K562 (cell line): ENCODE measurements around the gene NMNAT2.

ENCODE experiments used
- EP300 ChIP-seq: IDR thresholded peaks from 2 replicates; pipeline ENCODE4 v1.6.1; 2012; ENCODE audit warnings: low read length, improper control_type of control experiment
- ETV6 ChIP-seq, 3 experiments: fragments of 150-350 bp in 1 of 3; sonication (generic) in 1 of 3; formaldehyde crosslinking in 1 of 3; IDR thresholded peaks; 2 replicates each; pipeline versions ENCODE4 v1.6.1 to v1.8.0; 2014 to 2022; ENCODE audit warnings: borderline replicate concordance in 2 of 3, low read depth in 2 of 3, antibody characterized with exemption in 1 of 3, low read length in 1 of 3, mild to moderate bottlenecking in 1 of 3, missing genetic modification reagents in 1 of 3
- MXI1 ChIP-seq: IDR thresholded peaks from 2 replicates; pipeline ENCODE4 v1.6.1; 2011; ENCODE audit warnings: low read depth, mild to moderate bottlenecking, improper control_type of control experiment, low read length
- NBN ChIP-seq: fragments of 450-650 bp; IDR thresholded peaks from 2 replicates; pipeline ENCODE4 v1.6.1; 2016; ENCODE audit warnings: low read depth, mild to moderate bottlenecking
- NFYB ChIP-seq: IDR thresholded peaks from 2 replicates; pipeline ENCODE4 v1.6.1; 2011; ENCODE audit warnings: mild to moderate bottlenecking, moderate library complexity; ENCODE audit not compliant: insufficient read length; ENCODE audit errors: extremely low read depth
- NR2C1 ChIP-seq, 2 experiments: fragments of 450-650 bp; IDR thresholded peaks; 2 replicates each; pipeline ENCODE4 v1.6.1; 2017; ENCODE audit warnings: mild to moderate bottlenecking in 2 of 2, antibody characterized with exemption in 1 of 2, inconsistent platforms in 1 of 2, missing compliant biosample characterization in 1 of 2, missing genetic modification characterization in 1 of 2
- SAP30 ChIP-seq: fragments of 200-600 bp; sonication (generic); IDR thresholded peaks from 2 replicates; pipeline ENCODE4 v1.6.1; 2012; ENCODE audit warnings: borderline replicate concordance, low read depth, mild to moderate bottlenecking, moderate library complexity, low read length, control low read depth, inconsistent platforms; ENCODE audit not compliant: insufficient read depth, poor library complexity, severe bottlenecking
- SNRNP70 ChIP-seq: fragments of 200-400 bp; formaldehyde crosslinking; optimal IDR thresholded peaks from 2 replicates; pipeline ENCODE3; 2017; ENCODE audit warnings: low read depth, low read length
- YY1 ChIP-seq, 3 experiments: IDR thresholded peaks; 2 replicates each; pipeline ENCODE4 v1.6.1; 2011; ENCODE audit warnings: low read length in 2 of 3, mild to moderate bottlenecking in 2 of 3, moderate library complexity in 2 of 3, borderline replicate concordance in 1 of 3, control low read depth in 1 of 3, low read depth in 1 of 3; ENCODE audit not compliant: insufficient read depth in 3 of 3, insufficient replicate concordance in 2 of 3, control insufficient read depth in 1 of 3, insufficient read length in 1 of 3; ENCODE audit errors: extremely low read depth in 1 of 3
- ZC3H11A ChIP-seq: IDR thresholded peaks from 2 replicates; pipeline ENCODE4 v1.6.1; 2012; ENCODE audit warnings: low read depth, low read length, improper control_type of control experiment
- ZNF134 ChIP-seq: fragments of 250-450 bp; sonication (Bioruptor Pico); conservative IDR thresholded peaks from 2 replicates; pipeline ENCODE4 v1.4.0; 2020
- ZNF232 ChIP-seq: sonication (generic); formaldehyde crosslinking; IDR thresholded peaks from 2 replicates; pipeline ENCODE4 v1.8.0; 2022; ENCODE audit warnings: mild to moderate bottlenecking, missing genetic modification reagents
- ZNF707 ChIP-seq: fragments of 250-450 bp; sonication (Bioruptor Pico); conservative IDR thresholded peaks from 2 replicates; pipeline ENCODE4 v1.8.0; 2022; ENCODE audit warnings: inconsistent platforms, mild to moderate bottlenecking, moderate library complexity
- TF ChIP-seq, protein P1 (sequence below): sonication (generic); formaldehyde crosslinking; IDR thresholded peaks from 2 replicates; pipeline ENCODE4 v1.8.1; 2023; ENCODE audit warnings: missing genetic modification reagents, mild to moderate bottlenecking, borderline replicate concordance

- TF ChIP-seq NBN (no peak), ZNF134 (CRISPR knock-in tag) (no peak), MXI1 (no peak), YY1 (IDR thresholded peaks at IDR 0.05; ENCODE audit: borderline replicate concordance in 1 of 3, control insufficient read depth in 1 of 3, extremely low read depth in 1 of 3, insufficient read depth in 3 of 3, insufficient read length in 1 of 3, insufficient replicate concordance in 2 of 3, low read depth in 1 of 3, low read length in 2 of 3) (no peak), SAP30 (no peak), ZC3H11A (no peak), ZNF232 (CRISPR knock-in tag) (no peak), ZNF707 (no peak), SNRNP70 (no peak), EP300 (no peak), NR2C1 (IDR thresholded peaks at IDR 0.05) (no peak), NR2C1 (tag; IDR thresholded peaks at IDR 0.05) (no peak), ETV6 (IDR thresholded peaks at IDR 0.05; ENCODE audit: borderline replicate concordance in 1 of 2, low read depth in 2 of 2, low read length in 1 of 2) (no peak), ETV6 (CRISPR knock-in tag; IDR thresholded peaks at IDR 0.05; ENCODE audit: borderline replicate concordance) (no peak), NFYB (no peak)
- TF ChIP-seq, protein P1, sequence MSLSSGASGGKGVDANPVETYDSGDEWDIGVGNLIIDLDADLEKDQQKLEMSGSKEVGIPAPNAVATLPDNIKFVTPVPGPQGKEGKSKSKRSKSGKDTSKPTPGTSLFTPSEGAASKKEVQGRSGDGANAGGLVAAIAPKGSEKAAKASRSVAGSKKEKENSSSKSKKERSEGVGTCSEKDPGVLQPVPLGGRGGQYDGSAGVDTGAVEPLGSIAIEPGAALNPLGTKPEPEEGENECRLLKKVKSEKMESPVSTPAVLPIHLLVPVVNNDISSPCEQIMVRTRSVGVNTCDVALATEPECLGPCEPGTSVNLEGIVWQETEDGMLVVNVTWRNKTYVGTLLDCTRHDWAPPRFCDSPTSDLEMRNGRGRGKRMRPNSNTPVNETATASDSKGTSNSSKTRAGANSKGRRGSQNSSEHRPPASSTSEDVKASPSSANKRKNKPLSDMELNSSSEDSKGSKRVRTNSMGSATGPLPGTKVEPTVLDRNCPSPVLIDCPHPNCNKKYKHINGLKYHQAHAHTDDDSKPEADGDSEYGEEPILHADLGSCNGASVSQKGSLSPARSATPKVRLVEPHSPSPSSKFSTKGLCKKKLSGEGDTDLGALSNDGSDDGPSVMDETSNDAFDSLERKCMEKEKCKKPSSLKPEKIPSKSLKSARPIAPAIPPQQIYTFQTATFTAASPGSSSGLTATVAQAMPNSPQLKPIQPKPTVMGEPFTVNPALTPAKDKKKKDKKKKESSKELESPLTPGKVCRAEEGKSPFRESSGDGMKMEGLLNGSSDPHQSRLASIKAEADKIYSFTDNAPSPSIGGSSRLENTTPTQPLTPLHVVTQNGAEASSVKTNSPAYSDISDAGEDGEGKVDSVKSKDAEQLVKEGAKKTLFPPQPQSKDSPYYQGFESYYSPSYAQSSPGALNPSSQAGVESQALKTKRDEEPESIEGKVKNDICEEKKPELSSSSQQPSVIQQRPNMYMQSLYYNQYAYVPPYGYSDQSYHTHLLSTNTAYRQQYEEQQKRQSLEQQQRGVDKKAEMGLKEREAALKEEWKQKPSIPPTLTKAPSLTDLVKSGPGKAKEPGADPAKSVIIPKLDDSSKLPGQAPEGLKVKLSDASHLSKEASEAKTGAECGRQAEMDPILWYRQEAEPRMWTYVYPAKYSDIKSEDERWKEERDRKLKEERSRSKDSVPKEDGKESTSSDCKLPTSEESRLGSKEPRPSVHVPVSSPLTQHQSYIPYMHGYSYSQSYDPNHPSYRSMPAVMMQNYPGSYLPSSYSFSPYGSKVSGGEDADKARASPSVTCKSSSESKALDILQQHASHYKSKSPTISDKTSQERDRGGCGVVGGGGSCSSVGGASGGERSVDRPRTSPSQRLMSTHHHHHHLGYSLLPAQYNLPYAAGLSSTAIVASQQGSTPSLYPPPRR (CRISPR knock-in tag), result no peak
Observed at GRCh38 chr1:183263886-183264602, 154.1 kb downstream of the NMNAT2 start.
